IPS-20b (cell line): Measurements from ENCODE around the gene SPSB4.
"Not testable (repeated sequence)": the region's sequence is repeated elsewhere in the genome, so short reads cannot be mapped to it uniquely, and the experiment has no call there.

Experiments used
- H3K27ac ChIP-seq: one replicate; pipeline ENCODE4 v1.5.1; 2013; ENCODE audit warnings: low read length
- H3K27me3 ChIP-seq: 2 replicates; pipeline ENCODE4 v1.6.1; 2013; ENCODE audit warnings: mild to moderate bottlenecking, low read length, inconsistent platforms; ENCODE audit not compliant: insufficient read depth
- H3K36me3 ChIP-seq: 2 replicates; pipeline ENCODE4 v1.6.1; 2013; ENCODE audit warnings: low read depth, mild to moderate bottlenecking, inconsistent platforms, low read length, moderate library complexity; ENCODE audit not compliant: insufficient read depth
- H3K4me1 ChIP-seq: 2 replicates; pipeline ENCODE4 v1.6.1; 2013; ENCODE audit warnings: mild to moderate bottlenecking, control low read depth, inconsistent platforms, low read length, moderate library complexity; ENCODE audit not compliant: insufficient read depth
- H3K4me3 ChIP-seq: 2 replicates; pipeline ENCODE4 v1.5.1; 2013; ENCODE audit warnings: mild to moderate bottlenecking, low read length, inconsistent platforms
- H3K9ac ChIP-seq: 2 replicates; pipeline ENCODE4 v1.6.1; 2013; ENCODE audit warnings: low read depth, mild to moderate bottlenecking, inconsistent platforms, low read length, moderate library complexity
- H3K9me3 ChIP-seq: 2 replicates; pipeline ENCODE4 v1.6.1; 2013; ENCODE audit warnings: mild to moderate bottlenecking, low read depth, low read length, inconsistent platforms; ENCODE audit not compliant: insufficient read depth

Gene SPSB4

GRCh38 chr3:141111364-141112155 is 60.4 kb downstream of the SPSB4 start:
- H3K36me3 ChIP-seq: 0 out of 2 replicates have a peak, but pooled peaks cover 4% of the 10 kb centered on the region
- H3K27me3 ChIP-seq: no peaks in the 10 kb centered on the region
- no peaks in the 10 kb centered on the region for H3K9me3 ChIP-seq

DNA sequence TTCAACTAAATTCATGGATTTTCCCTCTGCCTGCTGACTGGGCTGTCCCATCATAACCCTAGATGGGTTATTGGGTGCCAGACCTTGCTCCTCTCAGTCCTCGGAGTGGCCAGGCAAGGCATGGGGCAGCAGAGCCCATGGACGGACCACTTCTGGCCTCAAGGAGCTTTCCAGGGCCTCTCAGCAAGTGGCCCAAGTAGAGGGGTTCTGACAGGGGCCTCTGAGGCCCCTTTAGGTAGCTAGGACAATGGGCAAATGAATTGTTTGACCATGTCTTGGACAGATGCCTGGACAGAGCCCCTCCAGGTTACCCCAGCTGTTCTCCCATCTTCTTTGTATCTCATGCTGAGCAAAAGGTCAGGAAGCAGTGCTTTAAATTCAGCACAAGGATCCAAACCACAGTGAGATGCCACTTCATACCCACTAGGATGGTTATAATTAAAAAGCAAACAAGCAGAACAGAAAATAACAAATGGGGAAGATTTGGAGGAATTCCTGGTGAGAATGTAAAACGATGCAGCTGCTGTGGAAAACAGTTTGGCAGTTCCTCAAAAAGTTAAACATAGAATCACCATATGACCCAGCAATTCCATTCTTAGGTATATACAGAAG is 61.6 kb downstream of the SPSB4 start:
- H3K36me3 ChIP-seq: 0 out of 2 replicates have a peak, but pooled peaks cover 4% of the 10 kb centered on the region
- no peaks in the 10 kb centered on the region; the same call in 1 of the 2 replicates for H3K4me1 ChIP-seq
- H3K27ac ChIP-seq: no peak overlapping the region
- no peak overlapping the region for H3K4me3 ChIP-seq
- H3K27me3 ChIP-seq: no peaks in the 10 kb centered on the region
- H3K9me3 ChIP-seq: no peaks in the 10 kb centered on the region
- H3K9ac ChIP-seq: no peak overlapping the region

More at GRCh38 chr3:141111364-141112155, 60.4 kb downstream of the SPSB4 start:
- H3K9ac ChIP-seq: no peak overlapping the region
- no peaks in the 10 kb centered on the region; the same call in 1 of the 2 replicates for H3K4me1 ChIP-seq
- H3K27ac ChIP-seq: no peak overlapping the region
- no peak overlapping the region for H3K4me3 ChIP-seq

- H3K4me1 ChIP-seq, H3K9ac ChIP-seq, H3K9me3 ChIP-seq, H3K36me3 ChIP-seq, H3K27me3 ChIP-seq, H3K27ac ChIP-seq, H3K4me3 ChIP-seq: not testable (repeated sequence)
These were observed 62.5 kb downstream of the SPSB4 start for GRCh38 chr3:141113680-141114079.

- Histone ChIP-seq H3K27me3 (no peaks in the 10 kb centered on the region), H3K27ac (no peak overlapping the region), H3K4me1 (no peaks in the 10 kb centered on the region; the same call in 1 of the 2 replicates), H3K36me3 (0 out of 2 replicates have a peak, but pooled peaks cover 4% of the 10 kb centered on the region), H3K9ac (no peak overlapping the region), H3K4me3 (no peak overlapping the region), H3K9me3 (no peaks in the 10 kb centered on the region)
These were observed 63.1 kb downstream of the SPSB4 start for GRCh38 chr3:141114179-141114745.

DNA sequence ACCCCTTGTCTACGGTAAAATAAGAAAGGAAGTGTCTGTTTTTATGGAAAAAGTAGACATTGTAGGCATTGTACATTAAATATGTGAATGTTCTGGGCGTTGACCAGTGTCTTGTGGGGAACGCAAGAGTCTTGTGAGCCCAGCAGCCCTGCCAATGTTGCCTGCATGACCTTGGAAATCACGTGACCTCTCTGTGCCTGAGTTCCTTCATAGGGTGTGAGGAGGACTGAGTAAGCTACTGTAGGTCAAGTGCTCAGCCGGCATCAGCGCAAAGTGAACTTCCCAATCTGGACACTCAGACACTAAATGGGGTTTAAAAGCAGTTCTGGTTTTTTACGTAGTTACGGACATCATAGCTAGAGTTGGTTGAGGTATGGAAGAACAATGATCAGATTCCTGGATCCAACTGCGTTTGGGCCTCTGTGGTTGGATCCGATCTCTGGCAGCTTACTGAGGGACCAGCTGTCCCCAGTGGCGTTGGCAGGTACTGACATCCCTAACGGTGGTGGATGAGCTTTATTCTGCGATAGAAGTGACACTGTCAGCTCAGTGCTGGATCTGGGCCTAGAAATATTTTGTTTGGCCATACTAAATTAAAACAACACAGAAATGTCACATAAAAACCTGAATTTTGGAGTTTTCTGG is 63.8 kb downstream of the SPSB4 start:
- Histone ChIP-seq H3K27ac (no peak overlapping the region), H3K9me3 (no peaks in the 10 kb centered on the region), H3K9ac (no peak overlapping the region), H3K27me3 (no peaks in the 10 kb centered on the region), H3K4me3 (no peak overlapping the region), H3K36me3 (0 out of 2 replicates have a peak, but pooled peaks cover 4% of the 10 kb centered on the region), H3K4me1 (no peaks in the 10 kb centered on the region; the same call in 1 of the 2 replicates)

- no peak overlapping the region for H3K9ac ChIP-seq
- no peaks in the 10 kb centered on the region; the same call in 1 of the 2 replicates for H3K4me1 ChIP-seq
- H3K36me3 ChIP-seq: no peaks in the 10 kb centered on the region
- no peaks in the 10 kb centered on the region for H3K27me3 ChIP-seq
- H3K27ac ChIP-seq: no peak overlapping the region
- no peak overlapping the region for H3K4me3 ChIP-seq
- H3K9me3 ChIP-seq: no peaks in the 10 kb centered on the region
These were observed 64.8 kb downstream of the SPSB4 start for GRCh38 chr3:141115789-141116541.

DNA sequence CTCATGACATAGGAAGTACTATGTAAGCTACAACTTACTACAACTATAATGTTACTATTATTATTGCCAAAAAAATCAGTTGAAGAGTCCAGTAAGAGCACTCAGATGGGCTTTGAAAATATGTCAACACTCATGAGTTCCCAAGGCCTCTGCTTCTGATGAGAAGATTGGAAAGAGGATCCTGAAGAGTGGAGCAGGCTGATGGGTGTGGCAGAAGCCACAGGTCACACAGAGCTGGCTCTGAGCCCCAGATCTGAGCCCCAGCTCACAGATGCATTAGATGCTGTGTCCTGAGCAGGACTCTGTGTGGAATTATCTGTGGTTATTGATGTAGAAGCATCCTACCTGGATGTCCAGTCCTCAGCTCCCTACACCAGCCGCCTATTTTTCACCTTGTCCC is 65.6 kb downstream of the SPSB4 start:
- Histone ChIP-seq H3K27ac (no peak overlapping the region), H3K27me3 (no peaks in the 10 kb centered on the region), H3K36me3 (no peaks in the 10 kb centered on the region), H3K9ac (no peak overlapping the region), H3K4me3 (no peak overlapping the region), H3K4me1 (no peaks in the 10 kb centered on the region; the same call in 1 of the 2 replicates), H3K9me3 (no peaks in the 10 kb centered on the region)

DNA sequence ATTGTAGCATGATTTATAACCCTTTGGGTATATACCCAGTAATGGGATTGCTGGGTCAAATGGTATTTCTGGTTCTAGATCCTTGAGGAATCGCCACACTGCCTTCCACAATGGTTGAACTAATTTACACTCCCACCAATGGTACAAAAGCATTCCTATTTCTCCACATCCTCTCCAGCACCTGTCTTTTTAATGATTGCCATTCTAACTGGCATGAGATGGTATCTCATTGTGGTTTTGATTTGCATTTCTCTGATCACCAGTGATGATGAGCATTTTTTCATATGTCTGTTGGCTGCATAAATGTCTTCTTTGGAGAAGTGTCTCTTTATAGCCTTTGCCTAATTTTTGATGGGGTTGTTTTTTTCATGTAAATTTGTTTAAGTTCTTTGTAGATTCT is 66.8 kb downstream of the SPSB4 start:
- H3K4me1 ChIP-seq, H3K27me3 ChIP-seq, H3K9me3 ChIP-seq, H3K27ac ChIP-seq, H3K9ac ChIP-seq, H3K4me3 ChIP-seq, H3K36me3 ChIP-seq: not testable (repeated sequence)

DNA sequence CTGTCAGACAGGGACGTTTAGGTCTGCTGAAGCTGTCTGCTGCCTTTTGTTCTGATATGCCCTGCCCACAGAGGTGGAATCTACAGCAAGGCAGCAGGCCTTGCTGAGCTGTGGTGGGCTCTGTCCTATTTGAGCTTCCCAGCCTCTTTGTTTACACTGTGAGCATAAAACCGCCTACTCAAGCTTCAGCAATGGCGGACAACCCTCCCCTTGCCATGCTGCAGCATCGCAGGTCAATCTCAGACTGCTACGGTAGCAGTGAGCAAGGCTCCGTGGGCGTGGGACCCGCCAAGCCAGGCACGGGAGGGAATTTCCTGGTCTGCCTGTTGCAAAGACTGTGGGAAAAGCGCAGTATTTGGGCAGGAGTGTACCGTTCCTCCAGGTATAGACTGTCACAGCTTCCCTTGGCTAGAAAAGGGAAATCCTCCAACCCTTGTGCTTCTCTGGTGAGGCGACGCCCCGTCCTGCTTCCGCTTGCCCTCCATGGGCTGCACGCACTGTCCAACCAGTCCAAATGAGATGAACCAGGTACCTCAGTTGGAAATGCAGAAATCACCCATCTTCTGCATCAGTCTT is 71.4 kb downstream of the SPSB4 start:
- Histone ChIP-seq H3K27ac (no peak overlapping the region), H3K27me3 (no peaks in the 10 kb centered on the region), H3K4me1 (no peaks in the 10 kb centered on the region), H3K9ac (no peak overlapping the region), H3K36me3 (no peaks in the 10 kb centered on the region), H3K9me3 (no peaks in the 10 kb centered on the region), H3K4me3 (no peak overlapping the region)

DNA sequence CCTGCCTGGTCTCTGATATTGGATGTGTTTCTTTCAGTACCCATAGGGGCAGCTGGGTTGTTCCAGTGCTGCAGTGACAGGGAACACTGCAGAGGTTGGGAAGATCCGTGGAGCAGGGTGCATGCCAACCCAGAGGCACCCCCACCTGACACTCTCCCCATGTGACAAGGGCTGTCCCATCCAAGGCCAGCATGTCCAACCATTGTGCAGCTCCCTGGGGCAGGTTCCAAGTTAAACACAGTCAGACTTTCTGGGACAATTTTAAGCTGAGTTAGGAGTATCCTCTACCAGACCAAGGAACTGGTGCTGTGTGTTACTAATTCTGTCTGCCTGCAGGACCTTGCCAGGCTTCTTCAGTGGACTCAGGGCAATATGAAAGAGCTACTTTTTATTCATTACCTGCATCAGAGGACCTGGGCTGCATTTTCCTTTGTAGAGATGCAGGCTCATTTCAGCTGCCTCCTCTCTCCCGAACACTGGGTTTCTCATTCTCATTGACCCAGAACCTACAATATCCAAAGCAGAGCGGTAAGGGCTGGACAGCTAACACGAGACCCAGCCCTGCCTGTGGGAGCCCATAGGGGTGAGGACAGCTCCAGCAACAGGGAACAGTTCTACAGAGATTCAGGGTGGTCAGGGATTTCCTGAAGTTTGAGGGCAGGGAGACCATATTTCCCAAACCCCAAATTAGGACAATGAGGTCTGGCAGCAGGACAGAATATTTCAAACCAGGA is 72.7 kb downstream of the SPSB4 start:
- Histone ChIP-seq H3K36me3 (no peaks in the 10 kb centered on the region), H3K4me1 (no peaks in the 10 kb centered on the region), H3K9ac (no peak overlapping the region), H3K27ac (no peak overlapping the region), H3K9me3 (no peaks in the 10 kb centered on the region), H3K27me3 (no peaks in the 10 kb centered on the region), H3K4me3 (no peak overlapping the region)
